HG03520 (cell line): ENCODE results near the gene LRRC49.

Experiments
- ATAC-seq: cut with Tn5 transposase; IDR thresholded peaks from one replicate; pipeline ENCODE4 v1.9.1; 2021; ENCODE audit warnings: mild to moderate bottlenecking, moderate library complexity; ENCODE audit not compliant: unreplicated experiment

The LRRC49 gene

GRCh38 chr15:71048913-71049675 is 156.5 kb downstream of the LRRC49 start:
- ATAC-seq, result no peak

DNA sequence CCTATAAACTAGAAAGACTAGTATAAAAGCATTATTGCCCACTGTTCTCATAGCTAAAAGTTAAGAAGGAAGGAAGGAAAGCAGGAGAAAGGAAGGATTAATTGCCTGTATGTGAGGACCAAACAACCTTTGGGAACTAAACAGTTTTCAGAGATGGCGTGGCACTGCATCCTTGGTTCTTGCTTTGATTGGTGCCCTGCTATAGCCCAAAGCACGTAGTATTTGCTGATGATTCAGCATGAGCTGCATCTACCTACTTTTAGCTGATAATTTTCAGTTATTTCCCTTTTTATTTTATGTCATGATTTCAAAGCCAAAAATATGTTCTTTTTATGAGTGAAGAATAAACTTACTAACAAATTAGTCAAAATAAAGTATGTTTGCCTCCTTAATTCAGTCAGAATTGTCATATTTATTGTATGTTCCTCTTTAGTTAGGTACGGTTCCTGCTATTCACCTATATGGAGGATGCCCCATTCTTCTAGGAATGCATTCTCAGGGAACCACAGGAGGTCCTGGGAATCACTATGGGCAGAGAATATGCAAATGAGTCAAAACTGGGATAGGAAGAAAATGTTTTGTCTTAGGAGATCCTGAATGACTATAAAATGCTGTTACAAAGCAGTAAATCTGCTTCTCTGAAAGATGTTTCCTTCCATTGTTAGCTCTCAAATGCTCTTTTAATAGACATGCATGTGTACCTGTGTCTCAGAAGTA is 157.2 kb downstream of the LRRC49 start:
- ATAC-seq, result no peak

DNA sequence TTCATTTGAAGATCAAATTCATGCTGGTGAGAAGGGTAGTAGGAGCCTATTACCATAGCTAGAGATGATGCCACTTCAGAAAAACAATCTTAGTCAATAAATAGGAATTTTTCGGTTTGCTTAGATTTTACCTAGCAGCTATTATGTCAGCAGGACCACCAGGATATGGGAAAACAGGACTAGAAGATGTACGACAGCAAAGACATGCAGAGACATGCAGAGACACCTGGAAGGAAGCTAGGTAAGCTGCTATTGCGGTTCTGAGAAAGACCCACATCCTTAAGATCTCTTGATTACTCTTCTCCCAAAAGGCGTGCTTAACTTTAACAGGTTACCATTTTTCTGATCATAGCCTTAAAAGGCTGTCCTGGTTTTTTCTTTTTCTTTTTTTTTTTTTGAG is 157.8 kb downstream of the LRRC49 start:
- no peak for ATAC-seq

DNA sequence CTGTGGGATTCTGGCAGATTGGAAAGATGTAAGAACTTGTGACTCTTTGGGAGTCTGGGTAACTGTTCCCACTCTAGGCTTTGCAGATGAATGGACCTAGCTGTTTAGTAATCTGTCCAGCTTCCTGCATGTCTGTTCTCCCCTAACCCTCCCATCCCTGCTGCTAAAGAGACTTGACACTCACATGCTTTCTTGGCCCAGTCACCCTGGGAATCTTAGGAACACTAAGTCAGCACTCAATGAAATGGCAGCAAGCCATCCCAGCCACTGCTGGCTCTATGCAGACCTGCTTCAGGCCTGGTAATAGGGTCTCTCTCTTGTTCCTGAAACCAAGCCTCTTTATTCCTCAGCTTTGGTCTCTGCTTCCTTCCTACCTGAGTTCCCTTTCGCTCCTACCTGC is 158.9 kb downstream of the LRRC49 start:
- ATAC-seq, result no peak

DNA sequence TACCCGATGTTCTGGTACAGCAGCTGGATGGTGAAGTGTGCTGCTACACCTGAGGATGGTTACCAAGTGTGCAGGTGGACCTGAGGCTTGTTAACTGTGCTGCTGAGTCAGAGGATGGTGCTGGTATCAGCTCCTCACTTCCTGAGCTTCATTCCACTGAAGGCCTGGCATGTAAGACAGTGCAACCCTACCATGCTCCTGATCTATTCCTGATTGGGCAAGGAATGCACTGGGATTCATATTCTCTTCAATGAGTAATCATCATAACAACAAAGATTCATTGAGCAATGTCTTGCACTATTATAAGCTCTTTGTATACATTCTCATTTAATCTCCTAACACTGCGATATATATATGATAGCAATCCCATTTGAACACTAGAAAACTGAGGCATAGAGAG is 159.7 kb downstream of the LRRC49 start:
- ATAC-seq, result no peak

DNA sequence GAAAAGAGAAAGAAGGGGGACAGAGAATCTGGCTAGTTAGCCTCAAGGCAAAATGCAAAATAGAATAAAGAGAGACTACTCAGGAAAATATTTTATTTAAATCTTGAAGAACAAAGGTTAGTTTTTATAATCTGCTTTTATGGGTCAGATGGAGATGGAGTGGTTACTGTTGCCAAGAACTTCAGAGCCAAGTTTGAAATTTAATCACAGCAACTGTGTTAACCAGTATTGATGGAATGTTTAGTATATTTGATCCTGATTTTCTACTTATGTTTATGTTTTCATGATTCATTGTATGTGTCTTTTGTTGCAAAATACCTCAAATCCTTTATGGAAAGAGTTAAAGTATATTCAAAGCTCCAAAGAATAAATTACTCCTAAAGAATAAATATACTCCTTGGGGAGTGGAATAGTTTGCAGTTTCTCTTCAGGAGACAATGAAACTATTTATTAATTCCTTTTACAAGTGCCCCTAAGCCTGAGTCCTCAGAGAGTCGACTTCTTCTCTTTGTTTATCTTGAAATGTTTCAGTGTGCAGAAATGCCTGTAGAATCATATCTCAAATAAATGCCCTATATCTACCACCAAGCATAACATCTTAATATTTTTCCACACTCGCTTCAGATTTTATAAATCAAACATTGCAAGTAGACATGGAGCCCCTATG is 161.8 kb downstream of the LRRC49 start:
- ATAC-seq, result no peak

- ATAC-seq, result no peak
Measured at GRCh38 chr15:71055461-71055860, 162.8 kb downstream of the LRRC49 start.

DNA sequence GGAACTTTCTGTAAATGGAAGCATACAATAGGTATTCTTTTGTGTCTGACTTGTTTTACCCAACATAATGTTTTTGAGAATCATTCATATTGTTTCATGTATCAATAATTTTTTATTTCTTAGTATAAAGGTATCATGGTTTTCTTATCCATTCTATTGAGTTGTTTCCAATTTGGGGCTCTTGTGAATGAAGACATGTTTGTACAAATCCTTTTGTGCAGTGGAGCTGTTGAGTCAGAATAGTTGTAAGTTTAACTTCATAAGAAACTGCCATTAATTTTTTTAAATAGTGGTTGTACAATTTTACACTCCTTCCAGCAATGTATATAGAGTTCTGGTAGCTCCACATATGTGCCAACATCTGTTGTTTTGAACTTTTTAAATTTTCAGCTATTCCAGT is 163.5 kb downstream of the LRRC49 start:
- ATAC-seq, result no peak

DNA sequence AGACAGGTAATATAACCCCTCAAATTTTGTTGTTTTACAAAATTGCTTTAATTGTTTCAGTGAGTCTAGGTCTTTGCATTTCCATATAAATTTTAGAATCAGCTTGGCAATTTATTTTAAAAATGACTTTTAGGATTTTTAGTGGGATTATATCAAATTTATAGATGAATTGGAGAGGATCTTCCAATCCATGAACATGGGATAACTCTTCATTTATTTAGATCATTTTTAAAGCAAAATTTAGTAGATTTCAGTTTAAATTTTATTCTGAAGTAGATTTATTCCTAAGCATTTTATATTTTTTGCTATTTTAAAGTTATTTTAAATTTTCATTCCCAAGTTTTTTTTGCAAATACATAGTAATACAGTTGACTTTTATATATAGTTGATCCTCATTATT is 164.5 kb downstream of the LRRC49 start:
- ATAC-seq, result no peak

DNA sequence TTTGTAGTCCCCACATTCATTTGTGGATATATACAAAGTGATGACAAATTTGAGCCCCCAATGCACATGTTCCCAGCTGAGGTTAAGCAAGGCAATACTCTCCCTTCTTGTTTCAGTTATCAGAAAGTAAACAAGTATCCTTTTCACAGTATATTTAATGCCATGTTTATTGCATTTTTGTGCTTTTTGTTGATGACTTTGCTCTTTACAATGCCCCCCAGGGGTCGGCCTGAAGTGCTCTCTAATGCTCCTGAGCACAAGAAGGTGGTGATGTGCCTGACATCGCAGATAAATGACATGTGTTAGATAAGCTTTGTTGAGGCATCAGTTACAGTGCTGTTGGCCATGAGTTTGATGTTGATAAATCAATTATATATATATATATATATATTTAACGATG is 165.0 kb downstream of the LRRC49 start:
- ATAC-seq, result no peak

DNA sequence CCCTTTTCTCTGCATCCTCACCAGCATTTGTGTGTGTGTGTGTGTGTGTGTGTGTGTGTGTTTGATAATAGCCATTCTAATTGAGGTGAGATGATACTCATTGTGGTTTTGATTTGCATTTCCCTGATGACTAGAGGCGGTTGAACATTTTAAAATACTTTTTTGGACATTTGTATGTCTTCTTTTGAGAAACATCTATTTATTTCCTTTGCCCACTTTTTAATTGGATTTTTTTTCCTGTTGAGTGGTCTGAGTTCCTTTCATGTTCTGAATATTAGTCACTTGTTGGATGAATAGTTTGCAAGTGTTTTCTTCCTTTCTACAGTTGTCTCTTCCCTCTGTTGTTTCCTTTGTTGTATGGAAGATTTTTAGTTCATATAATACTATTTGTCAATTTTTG is 168.4 kb downstream of the LRRC49 start:
- ATAC-seq, result no peak

DNA sequence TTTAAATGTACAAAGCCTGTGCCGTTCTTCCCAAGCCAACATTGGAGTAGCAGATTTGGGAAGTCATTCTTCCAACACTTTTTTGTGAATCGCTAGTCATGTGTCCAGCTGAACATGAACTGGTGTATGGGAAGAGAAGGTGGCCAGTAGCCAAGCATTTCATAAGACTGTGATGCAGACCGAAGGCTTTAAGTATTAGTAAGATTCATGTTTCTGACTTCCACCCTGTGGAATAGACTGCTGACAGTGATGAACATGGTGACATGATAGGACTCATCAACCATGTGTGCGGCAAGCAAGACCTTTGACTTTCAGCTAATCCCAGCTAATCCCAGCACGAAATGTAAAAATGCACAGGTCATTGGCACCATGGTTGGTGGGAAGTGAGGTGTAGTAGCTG is 174.4 kb downstream of the LRRC49 start:
- ATAC-seq, result no peak

GRCh38 chr15:71069693-71070092 is 177.1 kb downstream of the LRRC49 start:
- ATAC-seq, result no peak

DNA sequence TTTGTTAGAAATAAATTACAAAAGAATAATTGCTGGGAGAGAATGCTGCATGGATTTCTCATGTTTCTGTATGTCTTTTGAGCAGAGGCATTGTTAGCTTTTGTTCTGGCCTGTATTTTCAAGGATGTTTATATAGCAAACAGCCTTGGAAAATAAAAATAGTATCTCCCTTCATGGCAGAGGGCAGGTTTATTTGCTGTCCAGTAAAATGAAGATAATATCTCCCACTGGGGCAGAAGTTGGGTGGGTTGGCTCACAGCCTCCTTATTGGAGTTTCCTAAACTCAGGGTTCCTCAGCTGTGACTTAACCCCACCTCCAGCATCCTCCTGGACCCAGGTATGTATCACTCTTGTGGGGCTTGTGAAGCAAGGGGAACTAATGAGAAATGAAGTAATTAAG is 178.9 kb downstream of the LRRC49 start:
- ATAC-seq, result no peak

- no peak for ATAC-seq
Measured at GRCh38 chr15:71072423-71072822, 179.8 kb downstream of the LRRC49 start.

DNA sequence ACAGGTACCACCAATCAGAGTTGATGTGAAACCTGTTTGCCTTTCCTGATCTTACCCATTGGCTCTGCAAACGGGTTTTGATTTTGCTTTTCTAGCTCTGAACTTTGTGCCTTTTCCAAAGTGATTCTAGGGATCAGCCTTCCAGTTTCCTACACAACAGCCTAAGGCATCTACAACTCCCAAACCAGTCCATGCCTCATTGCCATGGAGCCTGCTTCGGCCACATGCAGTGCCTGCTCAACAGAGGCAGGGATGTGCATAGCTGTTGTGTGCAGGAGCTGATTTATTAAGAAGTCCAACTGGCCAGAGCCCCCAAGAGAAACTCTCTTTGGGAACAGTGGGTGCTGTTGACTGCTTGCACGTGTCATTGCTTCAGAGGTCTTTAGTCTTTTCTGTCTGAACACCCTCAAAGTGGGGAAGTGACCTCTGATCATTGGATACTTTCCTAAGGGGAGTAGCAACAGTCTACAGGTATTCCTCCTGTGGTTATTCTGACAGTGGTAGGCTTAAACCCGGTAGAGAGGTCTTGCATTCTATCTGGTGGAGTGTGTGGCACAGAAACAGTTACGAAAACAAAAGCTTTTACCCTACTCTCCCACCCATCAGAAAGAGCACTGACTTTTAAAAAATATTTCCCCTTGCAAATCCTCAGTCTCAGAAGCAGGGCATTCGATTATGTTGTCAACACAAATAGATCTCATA is 186.0 kb downstream of the LRRC49 start:
- no peak for ATAC-seq

DNA sequence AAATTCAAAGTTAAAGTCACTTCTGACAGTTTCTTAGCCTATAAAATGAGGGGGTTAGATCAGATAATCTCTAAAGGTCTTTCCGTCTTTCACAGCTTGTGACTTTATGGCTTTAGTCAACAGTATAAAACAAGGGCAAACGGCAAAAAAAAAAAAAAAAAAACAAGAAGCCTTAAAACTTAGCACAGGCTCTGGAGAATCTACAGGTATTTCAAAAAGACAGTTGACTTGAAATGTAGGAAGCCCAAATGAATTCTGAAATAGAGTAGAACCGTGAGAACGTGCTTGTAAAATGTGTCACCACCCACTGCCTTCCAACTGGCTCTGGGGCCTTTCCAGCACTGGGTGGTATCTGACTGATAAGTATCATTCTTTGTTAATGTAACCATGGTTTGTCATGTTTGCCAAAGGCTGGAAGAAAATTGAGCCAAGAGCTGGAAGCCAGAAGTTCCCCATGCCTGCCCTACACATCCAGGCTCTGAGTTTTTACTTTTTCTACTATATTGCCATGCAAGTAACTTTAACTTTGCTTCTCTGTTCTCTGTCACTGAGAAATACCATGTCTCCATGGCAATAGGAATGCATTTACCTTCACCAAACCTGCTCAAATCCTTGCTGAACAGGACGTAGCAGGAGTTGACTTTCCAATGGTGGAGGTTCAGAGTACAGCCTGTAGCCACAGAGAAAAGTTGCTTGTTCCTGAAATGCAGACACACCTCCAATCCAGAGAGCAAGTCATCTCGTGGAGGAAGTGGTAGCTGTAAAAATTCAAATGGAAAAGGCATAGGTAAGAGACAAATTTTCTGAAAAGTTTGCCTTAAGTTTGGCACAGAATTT is 186.8 kb downstream of the LRRC49 start:
- ATAC-seq, result no peak

DNA sequence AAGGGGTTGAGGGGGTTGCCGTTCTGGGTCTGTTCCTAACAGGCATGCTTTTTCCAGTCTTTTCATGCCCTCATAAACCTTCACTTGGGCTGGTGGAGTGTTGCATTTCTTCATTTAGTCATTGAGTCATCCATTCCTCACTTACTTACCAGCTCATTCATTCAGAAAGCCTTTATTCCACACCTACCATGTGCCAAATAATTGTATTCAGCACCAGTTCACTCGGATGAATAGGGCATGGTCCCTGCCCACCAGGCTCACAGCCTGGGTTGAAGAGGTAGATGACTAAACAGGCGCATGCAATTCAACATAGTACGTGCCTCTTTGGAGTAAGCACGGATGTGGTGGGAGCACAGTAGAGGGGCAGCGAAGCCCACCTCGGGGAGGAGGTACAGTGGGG is 187.5 kb downstream of the LRRC49 start:
- ATAC-seq, result no peak

- no peak for ATAC-seq
Measured at GRCh38 chr15:71080705-71081104, 188.1 kb downstream of the LRRC49 start.

GRCh38 chr15:71082803-71083202 is 190.2 kb downstream of the LRRC49 start:
- ATAC-seq, result no peak

GRCh38 chr15:71083349-71083748 is 190.7 kb downstream of the LRRC49 start:
- ATAC-seq, result no peak
